WTC11 (cell line): Measurements from ENCODE around the gene ADAM12. TPM values are rescaled to one million over a fixed set of nuclear protein-coding genes. Genes with fewer than 3 reads are reported as not detected.
"Not testable (repeated sequence)": the region's sequence is repeated elsewhere in the genome, so short reads cannot be mapped to it uniquely, and the experiment has no call there.

Experiments used
- ATAC-seq: fragments of 200-7000 bp; cut with Tn5 transposase; 2 replicates; pipeline ENCODE4 v1.10.0; 2021; ENCODE audit warnings: mild to moderate bottlenecking, moderate library complexity
- CTCF ChIA-PET: fragments of 300-600 bp; sonication (Branson Sonifier 250); formaldehyde crosslinking; loops from one replicate; lab custom pipeline; 2021; ENCODE audit warnings: antibody characterized with exemption; lab: Charles Lee
- POLR2A ChIA-PET: fragments of 350-600 bp; sonication (Branson Sonifier 250); formaldehyde crosslinking; loops from one replicate; lab custom pipeline; 2021; ENCODE audit warnings: antibody characterized with exemption; lab: Charles Lee
- DNase-seq: peaks from one replicate; pipeline ENCODE4 v3.0.0; 2021; ENCODE audit warnings: low spot score
- H3K27ac Mint-ChIP-seq: 2 replicates; pipeline ENCODE4 v1.8.0; 2021; ENCODE audit warnings: mixed read lengths
- H3K27me3 Mint-ChIP-seq: 2 replicates; pipeline ENCODE4 v1.8.0; 2021; ENCODE audit warnings: low read depth, mild to moderate bottlenecking, moderate library complexity, mixed read lengths
- H3K36me3 Mint-ChIP-seq: 2 replicates; pipeline ENCODE4 v1.8.0; 2021; ENCODE audit warnings: mixed read lengths
- H3K4me1 Mint-ChIP-seq: 2 replicates; pipeline ENCODE4 v1.8.0; 2022; ENCODE audit warnings: mixed read lengths
- H3K4me3 Mint-ChIP-seq: 2 replicates; pipeline ENCODE4 v1.8.0; 2021; ENCODE audit warnings: mild to moderate bottlenecking, moderate library complexity, mixed read lengths
- H3K9me3 Mint-ChIP-seq: 2 replicates; pipeline ENCODE4 v1.8.0; 2021; ENCODE audit warnings: mixed read lengths
- CBFB ChIP-seq: sonication (generic); formaldehyde crosslinking; IDR thresholded peaks from 2 replicates; pipeline ENCODE4 v1.8.1; 2022; ENCODE audit warnings: mild to moderate bottlenecking, low read depth, missing genetic modification reagents
- CREB1 ChIP-seq: sonication (generic); formaldehyde crosslinking; IDR thresholded peaks from 2 replicates; pipeline ENCODE4 v1.8.0; 2023; ENCODE audit warnings: mild to moderate bottlenecking, missing genetic modification reagents
- CTCF ChIP-seq: fragments of 200-600 bp; IDR thresholded peaks from 2 replicates; pipeline ENCODE4 v1.8.0; 2022; ENCODE audit warnings: antibody characterized with exemption
- EMX1 ChIP-seq: fragments of 250-450 bp; sonication (Bioruptor Pico); IDR thresholded peaks from 2 replicates; pipeline ENCODE4 v1.8.0; 2021; ENCODE audit warnings: mild to moderate bottlenecking
- ETV6 ChIP-seq: sonication (generic); formaldehyde crosslinking; IDR thresholded peaks from 2 replicates; pipeline ENCODE4 v1.8.1; 2022; ENCODE audit warnings: mild to moderate bottlenecking, missing genetic modification reagents
- FOXK1 ChIP-seq: sonication (generic); formaldehyde crosslinking; IDR thresholded peaks from 2 replicates; pipeline ENCODE4 v1.8.0; 2022; ENCODE audit warnings: mild to moderate bottlenecking, moderate library complexity, missing genetic modification reagents
- FOXP4 ChIP-seq: sonication (generic); formaldehyde crosslinking; IDR thresholded peaks from 2 replicates; pipeline ENCODE4 v1.8.0; 2022; ENCODE audit warnings: mild to moderate bottlenecking, missing genetic modification reagents
- GRHL2 ChIP-seq: fragments of 250-450 bp; sonication (Bioruptor Pico); IDR thresholded peaks from 2 replicates; pipeline ENCODE4 v1.8.0; 2022; ENCODE audit warnings: mild to moderate bottlenecking, moderate library complexity; ENCODE audit not compliant: insufficient replicate concordance, severe bottlenecking
- HMGA2 ChIP-seq: fragments of 250-450 bp; sonication (Bioruptor Pico); IDR thresholded peaks from 2 replicates; pipeline ENCODE4 v1.4.0; 2021; ENCODE audit warnings: mild to moderate bottlenecking, moderate library complexity
- IRF2 ChIP-seq: sonication (generic); formaldehyde crosslinking; IDR thresholded peaks from 2 replicates; pipeline ENCODE4 v1.8.0; 2022; ENCODE audit warnings: low read depth, missing genetic modification reagents, borderline replicate concordance
- MYBL2 ChIP-seq: sonication (generic); formaldehyde crosslinking; IDR thresholded peaks from 2 replicates; pipeline ENCODE4 v1.8.1; 2023; ENCODE audit warnings: mild to moderate bottlenecking, moderate library complexity, missing genetic modification reagents
- NFE2L1 ChIP-seq: sonication (generic); formaldehyde crosslinking; IDR thresholded peaks from 2 replicates; pipeline ENCODE4 v1.8.1; 2023; ENCODE audit warnings: missing genetic modification reagents
- RELA ChIP-seq: sonication (generic); formaldehyde crosslinking; IDR thresholded peaks from 2 replicates; pipeline ENCODE4 v1.8.1; 2022; ENCODE audit warnings: missing genetic modification reagents, mild to moderate bottlenecking, borderline replicate concordance
- USF2 ChIP-seq: sonication (generic); formaldehyde crosslinking; IDR thresholded peaks from 2 replicates; pipeline ENCODE4 v1.8.1; 2023; ENCODE audit warnings: mild to moderate bottlenecking, missing genetic modification reagents, moderate library complexity
- ZNF138 ChIP-seq: sonication (generic); formaldehyde crosslinking; conservative IDR thresholded peaks from 2 replicates; pipeline ENCODE4 v1.8.1; 2022; ENCODE audit warnings: mild to moderate bottlenecking, moderate library complexity, missing genetic modification reagents
- ZNF219 ChIP-seq: sonication (generic); formaldehyde crosslinking; IDR thresholded peaks from 2 replicates; pipeline ENCODE4 v1.8.0; 2023; ENCODE audit warnings: missing genetic modification reagents, mild to moderate bottlenecking, borderline replicate concordance
- ZNF512 ChIP-seq: sonication (generic); formaldehyde crosslinking; IDR thresholded peaks from 2 replicates; pipeline ENCODE4 v1.8.1; 2022; ENCODE audit warnings: missing genetic modification reagents, borderline replicate concordance
- ZSCAN18 ChIP-seq: fragments of 250-450 bp; sonication (Bioruptor Pico); IDR thresholded peaks from 2 replicates; pipeline ENCODE4 v2.1.2; 2022; ENCODE audit warnings: mild to moderate bottlenecking, moderate library complexity
- total RNA-seq: library from RNA; stranded (reverse); gene quantifications from 3 replicates; pipeline ENCODE4 v1.2.3, GENCODE V29; 2021

Gene ADAM12
- total RNA-seq, 1 experiment from 2014 or later, result 0.22 TPM

- CTCF ChIA-PET, result interaction anchor here (0.5 kb wide), 1 partner anchor 115 kb away, joined by 3 read pairs; no protein-coding TSS in a partner anchor
- no peaks in the 10 kb centered on the region for H3K36me3 Mint-ChIP-seq
- H3K4me3 Mint-ChIP-seq, result no peak overlapping the region
- H3K27me3 Mint-ChIP-seq, result no peaks in the 10 kb centered on the region
- no peak overlapping the region for H3K27ac Mint-ChIP-seq
- no peak for ATAC-seq
- no peak for TF ChIP-seq ETV6
- TF ChIP-seq IRF2 (CRISPR knock-in tag), result no peak
- TF ChIP-seq USF2, result no peak
- no peak for TF ChIP-seq RELA (CRISPR knock-in tag)
- TF ChIP-seq EMX1 (CRISPR knock-in tag), result no peak
- TF ChIP-seq, all 79 proteins: peak for 0
- Mint-ChIP-seq H3K9me3 (peaks cover 4% of the 10 kb centered on the region; the same call in 1 of the 2 replicates), H3K4me1 (no peaks in the 10 kb centered on the region)
- POLR2A ChIA-PET, result no interaction called here
- no peak for DNase-seq
Measured at GRCh38 chr10:126049759-126050700, 338.2 kb downstream of the ADAM12 start.

- CTCF ChIA-PET, H3K27me3 Mint-ChIP-seq, POLR2A ChIA-PET, H3K4me3 Mint-ChIP-seq, DNase-seq, H3K4me1 Mint-ChIP-seq, H3K9me3 Mint-ChIP-seq, H3K36me3 Mint-ChIP-seq, ATAC-seq, H3K27ac Mint-ChIP-seq: not testable (repeated sequence)
Measured at GRCh38 chr10:126047749-126048148, 340.5 kb downstream of the ADAM12 start.

DNA sequence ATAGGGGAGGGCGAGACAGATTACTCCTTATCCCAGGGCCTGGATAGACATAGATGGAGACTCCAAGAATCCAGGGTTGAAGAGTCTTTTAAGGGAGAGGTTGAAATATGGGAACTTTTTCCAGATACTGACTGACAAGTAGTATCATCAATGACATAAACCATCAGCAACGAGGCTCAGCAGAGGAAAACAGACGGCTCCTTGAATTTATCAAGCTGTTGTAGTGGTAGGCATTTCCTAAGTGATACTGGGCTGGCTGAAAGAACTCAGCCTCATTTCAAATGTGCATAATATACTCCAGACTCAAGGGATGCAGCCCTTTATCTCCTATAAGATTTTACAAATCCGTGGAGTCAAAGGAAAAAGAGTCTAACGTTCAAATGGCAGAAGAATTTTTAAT lies 341.4 kb downstream of the ADAM12 start:
- DNase-seq (no peak), ATAC-seq (no peak)
- no peak for TF ChIP-seq GRHL2 (CRISPR knock-in tag)
- TF ChIP-seq NFE2L1 (CRISPR knock-in tag), result no peak
- TF ChIP-seq ZNF138 (CRISPR knock-in tag), result no peak
- no peak for TF ChIP-seq CREB1 (CRISPR knock-in tag)
- no peak for TF ChIP-seq IRF2 (CRISPR knock-in tag)
- no peak for TF ChIP-seq FOXK1 (CRISPR knock-in tag)
- no peak for TF ChIP-seq MYBL2
- TF ChIP-seq FOXP4 (CRISPR knock-in tag), result no peak
- TF ChIP-seq CBFB (CRISPR knock-in tag), result no peak
- TF ChIP-seq CTCF, result no peak
- no peak for TF ChIP-seq ZNF219 (CRISPR knock-in tag)
- no peak for TF ChIP-seq HMGA2
- no peak for TF ChIP-seq ZNF512 (CRISPR knock-in tag)
- TF ChIP-seq ZSCAN18 (CRISPR knock-in tag), result no peak
- H3K27ac Mint-ChIP-seq, result no peak overlapping the region
- H3K36me3 Mint-ChIP-seq, result no peaks in the 10 kb centered on the region
- peaks cover 4% of the 10 kb centered on the region for H3K4me1 Mint-ChIP-seq
- CTCF ChIA-PET, result interaction anchor here (0.7 kb wide), 1 partner anchor 1658 kb away, joined by 3 read pairs; no protein-coding TSS in a partner anchor
- H3K4me3 Mint-ChIP-seq, result no peak overlapping the region
- POLR2A ChIA-PET, result interaction anchor here (0.7 kb wide), 2 partner anchors 14 to 522 kb away, joined by 5 to 10 read pairs; no protein-coding TSS in a partner anchor
- H3K27me3 Mint-ChIP-seq, result no peaks in the 10 kb centered on the region
- peaks cover 4% of the 10 kb centered on the region; the same call in 1 of the 2 replicates for H3K9me3 Mint-ChIP-seq
